ENCODE data around the gene S1PR4. TPM values are rescaled to one million over a fixed set of nuclear protein-coding genes. Genes with fewer than 3 reads are reported as not detected.

The S1PR4 gene
- total and polyA plus RNA-seq, 2 of the 13 experiments (the other 11 are each of a cell fraction or from before 2014, with no cell fraction given), result 0.07 to 0.09 TPM

GRCh38 chr19:3225169-3225485 is 46.6 kb downstream of the S1PR4 start (continued):
- no peak for TF ChIP-seq ZNF224 (CRISPR knock-in tag; IDR thresholded peaks at IDR 0.05)
- TF ChIP-seq PATZ1 (CRISPR knock-in tag; IDR thresholded peaks at IDR 0.05), result no peak

GRCh38 chr19:3225677-3226093 is 47.1 kb downstream of the S1PR4 start:
- intact Hi-C loops (cut with micrococcal nuclease; ENCODE audit: unreplicated experiment), result no loop called here
- FAIRE-seq (no peak), ATAC-seq (no peak), DNase-seq (ENCODE audit: low spot score) (no peak)
- Histone ChIP-seq H3K79me2 (ENCODE audit: insufficient read depth, low read length) (no peaks in the 10 kb centered on the region), H4K20me1 (ENCODE audit: insufficient read depth, low read length) (peaks cover 4% of the 10 kb centered on the region; the same call in 1 of the 2 replicates), H3K27ac (ENCODE audit: extremely low read length, insufficient read depth, low read length) (no peak overlapping the region), H2AFZ (ENCODE audit: low read length) (no peak overlapping the region), H3K4me2 (ENCODE audit: low read depth, low read length) (no peak overlapping the region), H3K36me3 (replicated peaks in 1 of 2; ENCODE audit: control insufficient read depth in 1 of 2, insufficient read depth in 2 of 2, low read length in 2 of 2) (no peaks in the 10 kb centered on the region), H3K9ac (ENCODE audit: insufficient read depth, low read depth, low read length) (no peak overlapping the region), H3K9me3 (ENCODE audit: low read length) (no peaks in the 10 kb centered on the region), H3K4me3 (replicated peaks in 1 of 3; ENCODE audit: insufficient read depth in 1 of 3, low read depth in 2 of 3, low read length in 3 of 3) (no peak overlapping the region), H3K4me1 (ENCODE audit: insufficient read depth, low read length) (no peaks in the 10 kb centered on the region), H3K27me3 (ENCODE audit: control insufficient read depth in 1 of 2, insufficient read depth in 2 of 2, low read length in 2 of 2) (peaks cover 2 to 43% of the 10 kb centered on the region in 2 experiments; a peak in 4 of 5 replicates)
- TF ChIP-seq ZNF816 (CRISPR knock-in tag; IDR thresholded peaks at IDR 0.05; ENCODE audit: borderline replicate concordance) (no peak), NCOA5 (CRISPR knock-in tag; IDR thresholded peaks at IDR 0.05) (no peak), IRX3 (CRISPR knock-in tag; IDR thresholded peaks at IDR 0.05; ENCODE audit: borderline replicate concordance, low read depth) (no peak), EED (CRISPR knock-in tag; IDR thresholded peaks at IDR 0.05) (no peak), MIXL1 (CRISPR knock-in tag; IDR thresholded peaks at IDR 0.05) (no peak), ZNF615 (CRISPR knock-in tag; IDR thresholded peaks at IDR 0.05; ENCODE audit: borderline replicate concordance) (no peak), IKZF1 (IDR thresholded peaks at IDR 0.05) (no peak), SNRNP70 (IDR thresholded peaks at IDR 0.05; ENCODE audit: low read depth, low read length) (no peak)
- ChIA-PET POLR2A (no interaction called here), CTCF (ENCODE audit: low intra/inter-chr PET ratio, low total read pairs) (no interaction called here)
- no TSS peak for BruUV-seq (replicated peaks)
- in situ Hi-C loops (cut with HindIII; ENCODE audit: extremely low pct_ligation_motif_present, low pct_unique_long_range_greater_than_20kb), result no loop called here
- WGBS (ENCODE audit: low lambda C conversion rate), result 25% methylated on average over 4 of the region's 16 CpGs

All from HepG2 (cell line).